Mesenchymal stem cell (in vitro differentiated cells and primary cell): Measurements from ENCODE around the gene ENPP5.
A peak's percentile ranks its signal among the peaks of the same experiment; 100 is the strongest.

Experiments
- DNase-seq: peaks from one replicate; pipeline ENCODE4 v3.0.0-alpha.2; 2013
- H2AFZ ChIP-seq: one replicate; pipeline ENCODE4 v1.6.1; 2013; ENCODE audit warnings: low read depth, mild to moderate bottlenecking, control low read depth, inconsistent platforms, low read length, moderate library complexity
- H2AK5ac ChIP-seq: 2 replicates; pipeline ENCODE4 v1.6.1; 2013; ENCODE audit warnings: low read length, moderate library complexity, mild to moderate bottlenecking, inconsistent platforms; ENCODE audit not compliant: severe bottlenecking
- H2BK120ac ChIP-seq: one replicate; pipeline ENCODE4 v1.6.1; 2013; ENCODE audit warnings: low read depth, mild to moderate bottlenecking, inconsistent platforms, low read length, moderate library complexity
- H2BK12ac ChIP-seq, 2 experiments: one replicate each; pipeline ENCODE4 v1.6.1; 2013; ENCODE audit warnings: inconsistent platforms in 2 of 2, low read length in 2 of 2, mild to moderate bottlenecking in 2 of 2, moderate library complexity in 2 of 2, control low read depth in 1 of 2
- H2BK15ac ChIP-seq: one replicate; pipeline ENCODE4 v1.6.1; 2013; ENCODE audit warnings: mild to moderate bottlenecking, low read depth, inconsistent platforms; ENCODE audit not compliant: poor library complexity, severe bottlenecking
- H2BK5ac ChIP-seq: 2 replicates; pipeline ENCODE4 v1.6.1; 2013; ENCODE audit warnings: low read depth, mild to moderate bottlenecking, low read length, control low read depth, inconsistent platforms; ENCODE audit not compliant: poor library complexity, severe bottlenecking
- H3K14ac ChIP-seq, 2 experiments: one replicate each; pipeline ENCODE4 v1.6.1; 2013; ENCODE audit warnings: inconsistent platforms in 2 of 2, low read length in 2 of 2, control low read depth in 1 of 2, mild to moderate bottlenecking in 1 of 2, moderate library complexity in 1 of 2
- H3K18ac ChIP-seq, 2 experiments: one replicate each; pipeline ENCODE4 v1.6.1; 2013; ENCODE audit warnings: inconsistent platforms in 2 of 2, low read length in 2 of 2, control low read depth in 1 of 2, low read depth in 1 of 2, mild to moderate bottlenecking in 1 of 2
- H3K23ac ChIP-seq, 2 experiments: one replicate each; pipeline ENCODE4 v1.6.1; 2013; ENCODE audit warnings: inconsistent platforms in 2 of 2, low read length in 2 of 2, mild to moderate bottlenecking in 2 of 2, moderate library complexity in 2 of 2, control low read depth in 1 of 2
- H3K27ac ChIP-seq: 2 replicates; pipeline ENCODE4 v1.5.1; 2013; ENCODE audit warnings: mild to moderate bottlenecking, moderate library complexity, low read length, control low read depth, inconsistent platforms; ENCODE audit not compliant: poor library complexity, severe bottlenecking
- H3K27me3 ChIP-seq, 2 experiments: 2 replicates each; pipeline versions ENCODE4 v1.6.1 to v1.7.0; 2013; ENCODE audit warnings: low read length in 2 of 2, mild to moderate bottlenecking in 2 of 2, moderate library complexity in 2 of 2, control low read depth in 1 of 2, inconsistent platforms in 1 of 2; ENCODE audit not compliant: control insufficient read depth in 1 of 2, insufficient read depth in 1 of 2
- H3K36me3 ChIP-seq, 2 experiments: 2 replicates each; pipeline versions ENCODE4 v1.6.1 to v1.7.0; 2013; ENCODE audit warnings: low read length in 2 of 2, control low read depth in 1 of 2, inconsistent platforms in 1 of 2, low read depth in 1 of 2, mild to moderate bottlenecking in 1 of 2; ENCODE audit not compliant: insufficient read depth in 2 of 2, control insufficient read depth in 1 of 2
- H3K4ac ChIP-seq, 2 experiments: one replicate each; pipeline ENCODE4 v1.6.1; 2013; ENCODE audit warnings: inconsistent platforms in 2 of 2, low read length in 2 of 2, mild to moderate bottlenecking in 2 of 2, moderate library complexity in 2 of 2, control low read depth in 1 of 2, low read depth in 1 of 2
- H3K4me1 ChIP-seq: 2 replicates; pipeline ENCODE4 v1.6.1; 2013; ENCODE audit warnings: low read depth, low read length, control low read depth; ENCODE audit not compliant: control insufficient read depth, insufficient read depth
- H3K4me2 ChIP-seq: 2 replicates; pipeline ENCODE4 v1.6.1; 2013; ENCODE audit warnings: low read length, mild to moderate bottlenecking, inconsistent platforms; ENCODE audit not compliant: poor library complexity, severe bottlenecking
- H3K4me3 ChIP-seq, 2 experiments: 2 replicates each; pipeline versions ENCODE4 v1.5.1 to v1.7.0; 2013; ENCODE audit warnings: low read length in 2 of 2, mild to moderate bottlenecking in 2 of 2, control low read depth in 1 of 2, low read depth in 1 of 2; ENCODE audit not compliant: insufficient read depth in 1 of 2
- H3K79me1 ChIP-seq: replicated peaks from 2 replicates; pipeline ENCODE4 v1.6.1; 2013; ENCODE audit warnings: mild to moderate bottlenecking, control low read depth, low read length, inconsistent platforms; ENCODE audit not compliant: poor library complexity, severe bottlenecking
- H3K9ac ChIP-seq: 2 replicates; pipeline ENCODE4 v1.7.0; 2013; ENCODE audit warnings: mild to moderate bottlenecking, low read length, moderate library complexity
- H3K9me3 ChIP-seq: 2 replicates; pipeline ENCODE4 v1.7.0; 2013; ENCODE audit warnings: mild to moderate bottlenecking, low read length; ENCODE audit not compliant: control insufficient read depth
- H4K8ac ChIP-seq: one replicate; pipeline ENCODE4 v1.6.1; 2013; ENCODE audit warnings: inconsistent platforms, mild to moderate bottlenecking, low read length, moderate library complexity
- H4K91ac ChIP-seq: one replicate; pipeline ENCODE4 v1.6.1; 2013; ENCODE audit warnings: mild to moderate bottlenecking, low read length, inconsistent platforms
- WGBS: methylation state at CpG from one replicate; pipeline ENCODE4 v1.1.7; 2013; ENCODE audit warnings: mixed read lengths; 5-methylcytosine and 5-hydroxymethylcytosine counted together

The ENPP5 gene

GRCh38 chr6:46210294-46210693, 39.5 kb upstream of the ENPP5 start:
- H3K18ac ChIP-seq, result no peak overlapping the region
- no peak overlapping the region for H3K4me3 ChIP-seq
- H3K9ac ChIP-seq, result no peak overlapping the region
- no peaks in the 10 kb centered on the region for H3K79me1 ChIP-seq
- no peak overlapping the region for H2AK5ac ChIP-seq
- no peak overlapping the region for H2BK12ac ChIP-seq
- no peak overlapping the region for H3K14ac ChIP-seq
- 79% methylated on average over 5 of the region's 5 CpGs for WGBS
- no peak overlapping the region for H4K91ac ChIP-seq
- no peaks in the 10 kb centered on the region for H3K36me3 ChIP-seq
- no peak overlapping the region for H4K8ac ChIP-seq
- H2AFZ ChIP-seq, result no peak overlapping the region
- no peaks in the 10 kb centered on the region for H3K4me1 ChIP-seq
- H2BK120ac ChIP-seq, result no peak overlapping the region
- peaks cover 0 to 21% of the 10 kb centered on the region in 2 experiments for H3K27me3 ChIP-seq
- no peak overlapping the region for H2BK5ac ChIP-seq
- H2BK15ac ChIP-seq, result no peak overlapping the region
- no peak overlapping the region for H3K27ac ChIP-seq
- H3K23ac ChIP-seq, result no peak overlapping the region
- H3K4me2 ChIP-seq, result no peak overlapping the region
- no peaks in the 10 kb centered on the region for H3K9me3 ChIP-seq
- H3K4ac ChIP-seq, result no peak overlapping the region
- no peak for DNase-seq

- Histone ChIP-seq H3K9me3 (no peaks in the 10 kb centered on the region), H2BK5ac (no peak overlapping the region)
These were observed 37.5 kb upstream of the ENPP5 start for GRCh38 chr6:46208303-46208702.

GRCh38 chr6:46207174-46207573, 36.4 kb upstream of the ENPP5 start:
- Histone ChIP-seq H3K14ac (no peak overlapping the region), H2BK5ac (no peak overlapping the region), H3K4me2 (no peak overlapping the region), H3K79me1 (no peaks in the 10 kb centered on the region), H3K4me1 (no peaks in the 10 kb centered on the region), H3K23ac (no peak overlapping the region), H3K9me3 (no peaks in the 10 kb centered on the region), H2BK15ac (no peak overlapping the region), H3K36me3 (no peaks in the 10 kb centered on the region), H3K18ac (no peak overlapping the region), H4K8ac (no peak overlapping the region), H3K27ac (no peak overlapping the region), H3K27me3 (peaks cover 0 to 23% of the 10 kb centered on the region in 2 experiments), H2AK5ac (no peak overlapping the region), H2AFZ (no peak overlapping the region), H2BK12ac (no peak overlapping the region), H3K9ac (no peak overlapping the region), H3K4ac (no peak overlapping the region), H3K4me3 (no peak overlapping the region), H4K91ac (peak overlapping the region; percentile 22), H2BK120ac (no peak overlapping the region)
- DNase-seq, result no peak
- 81% methylated on average over 2 of the region's 3 CpGs for WGBS

More at GRCh38 chr6:46208303-46208702, 37.5 kb upstream of the ENPP5 start:
- H3K27ac ChIP-seq, result no peak overlapping the region
- H4K91ac ChIP-seq, result no peak overlapping the region
- no peak overlapping the region for H3K4me3 ChIP-seq
- H3K18ac ChIP-seq, result no peak overlapping the region
- peaks cover 0 to 15% of the 10 kb centered on the region in 2 experiments for H3K27me3 ChIP-seq
- H3K4me1 ChIP-seq, result no peaks in the 10 kb centered on the region
- no peaks in the 10 kb centered on the region for H3K36me3 ChIP-seq
- H3K79me1 ChIP-seq, result no peaks in the 10 kb centered on the region
- no peak overlapping the region for H4K8ac ChIP-seq
- no peak overlapping the region for H2BK12ac ChIP-seq
- H2AFZ ChIP-seq, result no peak overlapping the region
- no peak overlapping the region for H3K4ac ChIP-seq
- H3K4me2 ChIP-seq, result no peak overlapping the region
- DNase-seq, result no peak
- H2BK15ac ChIP-seq, result no peak overlapping the region
- no peak overlapping the region for H2BK120ac ChIP-seq
- no peak overlapping the region for H2AK5ac ChIP-seq
- no peak overlapping the region for H3K14ac ChIP-seq
- H3K23ac ChIP-seq, result no peak overlapping the region
- H3K9ac ChIP-seq, result no peak overlapping the region

- Histone ChIP-seq H2BK5ac (no peak overlapping the region), H4K8ac (no peak overlapping the region), H3K79me1 (no peaks in the 10 kb centered on the region), H3K4me1 (no peaks in the 10 kb centered on the region), H3K36me3 (no peaks in the 10 kb centered on the region), H3K4me2 (no peak overlapping the region), H3K23ac (no peak overlapping the region), H3K18ac (no peak overlapping the region), H2BK12ac (no peak overlapping the region), H3K4me3 (no peak overlapping the region), H2AFZ (no peak overlapping the region), H3K9ac (no peak overlapping the region), H2BK15ac (no peak overlapping the region), H3K27me3 (peaks cover 0 to 24% of the 10 kb centered on the region in 2 experiments), H3K4ac (no peak overlapping the region), H3K9me3 (no peaks in the 10 kb centered on the region), H3K27ac (no peak overlapping the region), H2AK5ac (no peak overlapping the region), H3K14ac (no peak overlapping the region), H2BK120ac (no peak overlapping the region), H4K91ac (no peak overlapping the region)
- 93% methylated on average over 29 of the region's 29 CpGs for WGBS
- DNase-seq, result no peak
These were observed 34.3 kb upstream of the ENPP5 start for GRCh38 chr6:46204880-46205650.
